LNCaP clone FGC (cell line): ENCODE measurements around the gene ATP2C2.
A peak's percentile ranks its signal among the peaks of the same experiment; 100 is the strongest.

Experiments used
- DNase-seq: peaks from one replicate; pipeline ENCODE4 v3.0.0-alpha.2; 2011; ENCODE audit warnings: low read depth
- H3K4me3 ChIP-seq: 2 replicates; pipeline ENCODE4 v1.5.1; 2011; ENCODE audit warnings: mild to moderate bottlenecking, low read depth, low read length, control low read depth
- TF ChIP-seq, protein P1 (sequence below): IDR thresholded peaks from 2 replicates; pipeline ENCODE4 v1.5.1; 2012; ENCODE audit warnings: mild to moderate bottlenecking; ENCODE audit not compliant: control insufficient read depth, insufficient read depth; ENCODE audit errors: extremely low read depth

ATP2C2 gene

DNA sequence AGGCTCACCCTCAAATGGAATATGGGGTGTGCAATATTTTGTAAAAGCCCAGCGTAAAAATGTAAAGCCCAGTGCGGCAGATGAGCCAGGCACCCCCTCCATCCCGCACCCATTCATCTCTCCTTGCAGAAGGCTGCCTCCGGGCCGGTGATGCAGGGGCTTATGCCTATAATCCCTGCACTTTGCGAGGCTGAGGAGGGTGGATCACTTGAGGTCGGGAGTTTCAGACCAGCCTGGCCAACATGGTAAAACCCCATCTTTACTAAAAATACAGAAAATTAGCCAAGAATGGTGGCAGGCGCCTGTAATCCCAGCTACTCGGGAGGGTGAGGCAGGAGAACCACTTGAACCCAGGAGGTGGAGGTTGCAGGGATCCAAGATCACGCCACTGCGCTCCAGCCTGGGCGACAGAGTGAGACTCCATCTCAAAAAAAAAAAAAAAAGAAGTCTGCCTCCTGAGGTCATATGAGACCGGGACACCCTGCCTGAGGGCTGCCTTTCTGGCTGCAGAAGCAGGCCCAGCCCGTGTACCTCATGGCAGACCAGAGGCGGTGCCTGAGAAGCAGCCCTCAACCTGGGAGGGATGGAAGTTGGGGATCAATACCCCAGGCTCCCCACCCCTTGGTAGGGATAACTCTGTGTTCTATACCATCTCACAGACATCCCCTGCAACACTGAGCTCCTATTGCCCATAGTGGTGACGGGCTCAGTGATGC is 17.5 kb upstream of the ATP2C2 start:
- H3K4me3 ChIP-seq = no peak overlapping the region
- DNase-seq = no peak
- TF ChIP-seq, protein P1, sequence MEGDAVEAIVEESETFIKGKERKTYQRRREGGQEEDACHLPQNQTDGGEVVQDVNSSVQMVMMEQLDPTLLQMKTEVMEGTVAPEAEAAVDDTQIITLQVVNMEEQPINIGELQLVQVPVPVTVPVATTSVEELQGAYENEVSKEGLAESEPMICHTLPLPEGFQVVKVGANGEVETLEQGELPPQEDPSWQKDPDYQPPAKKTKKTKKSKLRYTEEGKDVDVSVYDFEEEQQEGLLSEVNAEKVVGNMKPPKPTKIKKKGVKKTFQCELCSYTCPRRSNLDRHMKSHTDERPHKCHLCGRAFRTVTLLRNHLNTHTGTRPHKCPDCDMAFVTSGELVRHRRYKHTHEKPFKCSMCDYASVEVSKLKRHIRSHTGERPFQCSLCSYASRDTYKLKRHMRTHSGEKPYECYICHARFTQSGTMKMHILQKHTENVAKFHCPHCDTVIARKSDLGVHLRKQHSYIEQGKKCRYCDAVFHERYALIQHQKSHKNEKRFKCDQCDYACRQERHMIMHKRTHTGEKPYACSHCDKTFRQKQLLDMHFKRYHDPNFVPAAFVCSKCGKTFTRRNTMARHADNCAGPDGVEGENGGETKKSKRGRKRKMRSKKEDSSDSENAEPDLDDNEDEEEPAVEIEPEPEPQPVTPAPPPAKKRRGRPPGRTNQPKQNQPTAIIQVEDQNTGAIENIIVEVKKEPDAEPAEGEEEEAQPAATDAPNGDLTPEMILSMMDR = no peak

DNA sequence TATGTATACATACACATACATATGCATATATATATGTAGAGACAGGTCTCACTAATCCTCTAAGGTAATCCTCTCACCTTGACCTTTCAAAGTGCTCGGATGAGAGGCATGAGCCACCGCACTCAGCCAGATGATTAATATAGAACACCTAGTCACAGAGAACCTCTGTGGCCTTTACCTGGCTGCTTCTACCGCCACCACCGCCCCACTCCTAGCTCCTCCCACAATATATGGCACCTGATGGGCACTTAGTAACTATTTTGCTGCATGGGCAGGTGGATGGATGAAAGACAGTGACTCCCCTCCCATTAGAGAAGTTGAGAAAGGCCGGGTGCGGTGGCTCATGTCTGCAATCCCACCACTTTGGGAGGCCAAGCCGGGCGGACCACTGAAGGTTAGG is 16.7 kb upstream of the ATP2C2 start:
- no peak for DNase-seq
- TF ChIP-seq, protein P1 = no peak
- no peak overlapping the region for H3K4me3 ChIP-seq

DNA sequence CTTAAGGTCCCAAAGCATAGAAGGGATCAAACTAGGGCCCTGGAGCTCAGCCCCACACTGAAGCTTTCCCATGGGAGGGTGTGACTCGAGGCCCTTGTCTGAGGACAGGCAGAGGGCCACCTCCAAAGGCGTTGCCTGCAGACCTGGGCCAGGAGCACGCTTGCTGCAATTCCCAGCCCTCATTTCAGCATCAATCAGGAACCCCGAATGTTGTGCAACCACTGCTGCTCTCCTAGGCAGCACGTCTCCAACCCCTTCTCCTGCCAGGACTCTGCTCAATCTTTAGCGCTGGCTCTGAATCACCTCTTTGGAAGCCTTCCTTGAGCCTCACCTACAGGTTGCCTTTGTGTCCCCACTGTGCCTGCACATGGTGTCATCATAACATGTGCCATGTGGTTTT is 14.0 kb upstream of the ATP2C2 start:
- DNase-seq = no peak
- no peak overlapping the region for H3K4me3 ChIP-seq
- TF ChIP-seq, protein P1 = no peak

DNA sequence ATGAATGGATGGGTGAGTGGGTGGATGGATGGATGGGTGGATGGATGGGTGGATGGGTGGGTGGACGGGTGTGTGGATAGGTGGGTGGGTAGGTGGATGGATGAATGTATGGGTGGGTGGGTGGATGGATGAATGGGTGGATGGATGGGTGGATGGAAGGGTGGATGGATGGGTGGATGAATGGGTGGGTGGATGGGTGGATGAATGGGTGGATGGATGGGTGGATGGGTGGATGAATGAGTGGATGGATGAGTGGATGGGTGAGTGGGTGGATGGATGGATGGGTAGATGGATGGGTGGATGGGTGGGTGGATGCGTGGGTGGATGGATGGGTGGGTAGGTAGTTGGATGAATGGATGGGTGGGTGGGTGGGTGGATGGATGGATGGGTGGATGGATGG is 13.2 kb upstream of the ATP2C2 start:
- TF ChIP-seq, protein P1 = no peak
- no peak for DNase-seq

DNA sequence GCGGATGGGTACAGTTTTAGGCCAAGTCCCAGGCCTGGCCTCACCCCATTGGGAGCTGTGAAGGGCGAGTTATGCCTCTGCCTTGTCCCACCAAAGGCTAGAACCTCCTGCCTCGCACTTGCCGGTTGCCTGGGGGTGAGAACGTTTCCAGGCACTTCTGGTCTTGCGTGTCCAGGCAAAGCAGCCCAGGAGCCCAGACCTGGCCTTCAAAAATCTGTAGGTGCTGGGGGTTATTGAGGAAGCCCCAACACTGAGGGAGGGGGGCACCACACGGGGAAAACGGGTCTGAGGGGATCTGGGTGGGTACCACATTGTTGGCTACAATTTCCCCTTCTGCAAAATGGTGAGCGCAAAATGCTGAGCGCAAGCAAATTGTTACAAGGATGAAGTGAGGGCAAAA is 12.2 kb upstream of the ATP2C2 start:
- no peak for DNase-seq
- TF ChIP-seq, protein P1 = no peak
- no peak overlapping the region for H3K4me3 ChIP-seq

More for the DNA sequence above, 13.2 kb upstream of the ATP2C2 start:
- H3K4me3 ChIP-seq = no peak overlapping the region

DNA sequence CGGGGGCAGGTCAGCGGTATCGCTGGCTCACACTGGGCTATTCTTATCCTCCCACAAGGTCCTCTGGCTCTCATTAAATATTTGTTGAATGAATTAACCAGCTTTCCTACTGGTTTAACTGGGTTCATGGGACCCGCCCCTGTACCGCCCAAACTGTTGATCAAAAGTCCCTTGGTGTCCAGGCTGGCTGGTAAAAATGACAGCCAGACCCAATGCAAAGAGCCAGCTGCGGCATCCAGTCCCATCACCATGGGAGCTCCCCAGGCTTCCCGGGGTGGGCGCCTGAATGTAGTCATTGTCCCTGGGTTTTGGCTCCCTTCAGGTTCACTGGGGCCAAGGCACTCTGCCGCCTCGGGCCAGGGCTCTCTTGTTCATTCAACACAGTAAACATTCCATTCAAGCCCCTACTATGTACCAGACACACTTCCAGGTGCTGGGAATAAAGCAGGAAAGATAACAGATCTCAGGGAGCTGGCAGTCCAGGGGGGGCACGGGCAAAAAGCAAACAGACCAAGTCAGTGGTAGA is 11.7 kb upstream of the ATP2C2 start:
- no peak overlapping the region for H3K4me3 ChIP-seq
- TF ChIP-seq, protein P1 = no peak
- DNase-seq = peak; percentile 73

DNA sequence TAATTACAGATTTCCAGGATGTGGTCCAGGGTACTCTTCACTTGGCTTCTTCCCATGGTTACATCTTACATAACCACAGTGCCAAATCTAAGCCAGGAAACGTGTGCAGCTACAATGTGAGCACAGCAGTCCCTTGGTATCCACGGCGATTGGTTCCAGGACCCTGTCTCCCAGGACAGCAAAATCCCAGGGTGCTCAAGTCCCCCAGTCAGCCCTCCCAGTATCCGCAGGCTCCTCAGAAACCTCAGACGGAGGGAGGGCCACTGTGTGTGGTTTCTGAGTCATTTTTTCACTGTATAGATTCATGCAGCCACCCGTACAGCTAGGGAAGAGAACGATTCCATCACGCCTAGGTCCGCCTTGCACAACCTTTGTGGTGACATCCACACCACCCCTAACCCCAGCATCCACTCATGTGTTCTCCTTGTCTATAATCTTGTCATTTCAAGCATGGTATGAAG is 11.1 kb upstream of the ATP2C2 start:
- H3K4me3 ChIP-seq = no peak overlapping the region
- no peak for DNase-seq
- TF ChIP-seq, protein P1 = no peak
